SU-DHL-6 (cell line): Measurements from ENCODE around the gene LMAN2L.

Experiments
- CTCF ChIP-seq: fragments of 200-600 bp; sonication (generic); IDR thresholded peaks from one replicate; pipeline ENCODE4 v1.5.1; 2017; ENCODE audit warnings: antibody characterized with exemption, mild to moderate bottlenecking, low read length, moderate library complexity; ENCODE audit not compliant: insufficient read depth, poor library complexity, severe bottlenecking
- EZH2phosphoT487 ChIP-seq: fragments of 200-600 bp; sonication (generic), shearing (Covaris generic); conservative IDR thresholded peaks from 2 replicates; pipeline ENCODE4 v1.6.1; 2018; ENCODE audit warnings: mild to moderate bottlenecking, antibody characterized with exemption, low read length, moderate library complexity, mixed read lengths

- TF ChIP-seq CTCF (no peak), EZH2phosphoT487 (no peak)
These were observed 24.2 kb downstream of the LMAN2L start for GRCh38 chr2:96715658-96716057.
